Measurements from ENCODE around the gene CALM3.
"Not testable (repeated sequence)": the region's sequence is repeated elsewhere in the genome, so short reads cannot be mapped to it uniquely, and the experiment has no call there.

GRCh38 chr19:46628970-46629369 lies 27.8 kb downstream of the CALM3 start:
- TF ChIP-seq, protein P1, sequence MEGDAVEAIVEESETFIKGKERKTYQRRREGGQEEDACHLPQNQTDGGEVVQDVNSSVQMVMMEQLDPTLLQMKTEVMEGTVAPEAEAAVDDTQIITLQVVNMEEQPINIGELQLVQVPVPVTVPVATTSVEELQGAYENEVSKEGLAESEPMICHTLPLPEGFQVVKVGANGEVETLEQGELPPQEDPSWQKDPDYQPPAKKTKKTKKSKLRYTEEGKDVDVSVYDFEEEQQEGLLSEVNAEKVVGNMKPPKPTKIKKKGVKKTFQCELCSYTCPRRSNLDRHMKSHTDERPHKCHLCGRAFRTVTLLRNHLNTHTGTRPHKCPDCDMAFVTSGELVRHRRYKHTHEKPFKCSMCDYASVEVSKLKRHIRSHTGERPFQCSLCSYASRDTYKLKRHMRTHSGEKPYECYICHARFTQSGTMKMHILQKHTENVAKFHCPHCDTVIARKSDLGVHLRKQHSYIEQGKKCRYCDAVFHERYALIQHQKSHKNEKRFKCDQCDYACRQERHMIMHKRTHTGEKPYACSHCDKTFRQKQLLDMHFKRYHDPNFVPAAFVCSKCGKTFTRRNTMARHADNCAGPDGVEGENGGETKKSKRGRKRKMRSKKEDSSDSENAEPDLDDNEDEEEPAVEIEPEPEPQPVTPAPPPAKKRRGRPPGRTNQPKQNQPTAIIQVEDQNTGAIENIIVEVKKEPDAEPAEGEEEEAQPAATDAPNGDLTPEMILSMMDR (IDR thresholded peaks at IDR 0.05): not testable (repeated sequence)
- not testable (repeated sequence) for TF ChIP-seq RAD21 (IDR thresholded peaks at IDR 0.05; ENCODE audit: low read length)
- TF ChIP-seq, protein P2, sequence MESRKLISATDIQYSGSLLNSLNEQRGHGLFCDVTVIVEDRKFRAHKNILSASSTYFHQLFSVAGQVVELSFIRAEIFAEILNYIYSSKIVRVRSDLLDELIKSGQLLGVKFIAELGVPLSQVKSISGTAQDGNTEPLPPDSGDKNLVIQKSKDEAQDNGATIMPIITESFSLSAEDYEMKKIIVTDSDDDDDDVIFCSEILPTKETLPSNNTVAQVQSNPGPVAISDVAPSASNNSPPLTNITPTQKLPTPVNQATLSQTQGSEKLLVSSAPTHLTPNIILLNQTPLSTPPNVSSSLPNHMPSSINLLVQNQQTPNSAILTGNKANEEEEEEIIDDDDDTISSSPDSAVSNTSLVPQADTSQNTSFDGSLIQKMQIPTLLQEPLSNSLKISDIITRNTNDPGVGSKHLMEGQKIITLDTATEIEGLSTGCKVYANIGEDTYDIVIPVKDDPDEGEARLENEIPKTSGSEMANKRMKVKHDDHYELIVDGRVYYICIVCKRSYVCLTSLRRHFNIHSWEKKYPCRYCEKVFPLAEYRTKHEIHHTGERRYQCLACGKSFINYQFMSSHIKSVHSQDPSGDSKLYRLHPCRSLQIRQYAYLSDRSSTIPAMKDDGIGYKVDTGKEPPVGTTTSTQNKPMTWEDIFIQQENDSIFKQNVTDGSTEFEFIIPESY (IDR thresholded peaks at IDR 0.05; ENCODE audit: borderline replicate concordance, low read depth): not testable (repeated sequence)
